Stimulated activated CD4-positive, alpha-beta T cell treated with anti-CD3 and anti-CD28 coated beads, Interleukin-1b, Interleukin-23, amount 100 ng/mL, for 4 hours (primary cell): ENCODE data around the gene SGK1.
"Not testable (repeated sequence)": the region's sequence is repeated elsewhere in the genome, so short reads cannot be mapped to it uniquely, and the experiment has no call there.

Experiments used
- DNase-seq, 2 donors: peaks; one replicate each; pipeline ENCODE4 v3.0.0-alpha.2; 2020; ENCODE audit warnings: low read depth in 2 of 2

Gene SGK1

DNA sequence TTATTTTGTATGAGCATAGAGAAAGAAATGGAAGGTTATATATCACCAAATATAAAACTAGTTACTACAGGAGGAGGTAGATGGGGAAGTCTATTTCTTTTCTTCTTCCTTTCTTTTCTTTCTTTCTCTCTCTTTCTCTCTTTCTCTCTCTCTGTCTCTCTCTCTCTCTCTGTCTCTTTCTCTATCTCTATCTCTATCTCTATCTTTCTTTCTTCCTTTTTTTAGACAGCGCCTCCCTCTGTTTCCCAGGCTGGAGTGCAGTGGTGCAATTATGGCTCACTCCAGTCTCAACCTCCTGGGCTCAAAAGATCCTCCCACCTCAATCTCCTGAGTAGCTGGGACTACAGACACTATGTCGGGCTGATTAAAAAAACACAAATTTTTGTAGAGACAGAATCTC lies 10.2 kb upstream of the SGK1 start:
- DNase-seq, result no peak

DNA sequence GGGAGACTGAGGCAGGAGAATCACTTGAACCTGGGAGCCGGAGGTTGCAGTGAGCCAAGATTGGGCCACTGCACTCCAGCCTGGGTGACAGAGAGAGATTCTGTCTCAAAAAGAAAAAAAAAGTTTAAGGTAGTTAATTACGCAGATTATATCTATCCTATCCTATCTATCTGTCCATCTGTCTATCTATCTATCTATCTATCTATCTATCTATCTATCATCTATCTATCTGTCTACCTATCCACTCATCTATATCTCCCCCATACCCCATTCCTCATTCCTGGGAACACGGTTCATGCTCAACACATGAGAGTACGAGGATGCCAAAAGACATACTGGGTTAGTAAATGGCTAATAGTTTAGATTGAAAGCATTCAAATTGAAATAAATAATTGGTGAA lies 8.3 kb upstream of the SGK1 start:
- not testable (repeated sequence) for DNase-seq

DNA sequence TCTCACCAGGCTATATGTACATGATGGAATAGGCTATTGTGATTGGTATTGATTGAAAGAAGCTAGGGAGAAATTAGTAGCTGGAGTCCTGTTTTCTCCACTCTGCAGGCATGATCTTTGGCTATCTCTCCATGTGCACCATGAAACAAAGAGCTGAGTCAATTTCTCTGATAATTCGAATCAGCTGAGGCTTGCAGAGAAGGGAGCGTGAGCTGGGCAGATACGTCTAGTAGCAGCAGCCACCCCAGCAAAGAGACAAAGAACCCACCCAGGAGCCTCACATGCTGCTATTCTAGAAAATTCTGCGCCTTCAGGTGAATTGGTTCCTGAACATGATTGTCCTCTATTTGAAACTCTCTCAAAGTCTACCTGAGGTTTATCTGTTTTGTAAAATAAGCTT lies 6.9 kb upstream of the SGK1 start:
- no peak for DNase-seq

DNA sequence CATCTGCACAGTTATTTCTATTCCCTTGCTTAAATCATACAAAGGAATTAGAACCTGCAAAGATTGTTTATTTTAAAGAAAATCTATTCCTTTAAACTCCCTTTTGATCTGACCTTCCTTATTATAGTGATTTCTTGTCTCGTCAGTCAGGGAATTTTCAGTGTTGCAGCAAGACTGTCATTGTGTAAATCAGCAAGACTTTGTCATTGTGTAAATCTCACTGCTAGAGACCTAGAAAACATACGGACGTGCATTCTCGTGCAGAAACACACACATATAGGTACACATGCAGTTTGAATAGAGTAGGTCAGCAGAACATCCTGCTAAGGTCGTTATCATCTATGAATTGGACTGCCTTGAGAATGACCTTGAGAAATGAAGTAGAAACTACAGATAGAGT lies 6.2 kb upstream of the SGK1 start:
- no peak for DNase-seq

DNA sequence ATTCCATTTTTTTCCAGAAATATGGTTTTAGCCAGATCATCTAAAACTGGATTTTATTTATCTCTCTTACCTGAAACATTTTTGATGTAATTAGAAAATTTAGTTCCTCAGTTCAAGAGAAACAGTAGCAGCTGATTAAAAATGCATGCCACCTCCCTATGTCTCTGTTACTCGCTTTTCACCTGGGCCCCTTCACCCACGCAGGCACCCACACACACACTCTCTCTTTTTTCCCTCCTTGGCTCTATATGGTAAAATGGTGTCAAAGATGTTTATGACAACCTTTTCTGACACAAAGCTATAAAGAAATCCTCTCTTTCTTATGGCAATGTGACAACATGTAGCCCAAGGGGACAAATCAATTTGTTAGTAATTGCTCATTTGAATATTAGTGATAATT lies 5.8 kb upstream of the SGK1 start:
- DNase-seq, result no peak

DNA sequence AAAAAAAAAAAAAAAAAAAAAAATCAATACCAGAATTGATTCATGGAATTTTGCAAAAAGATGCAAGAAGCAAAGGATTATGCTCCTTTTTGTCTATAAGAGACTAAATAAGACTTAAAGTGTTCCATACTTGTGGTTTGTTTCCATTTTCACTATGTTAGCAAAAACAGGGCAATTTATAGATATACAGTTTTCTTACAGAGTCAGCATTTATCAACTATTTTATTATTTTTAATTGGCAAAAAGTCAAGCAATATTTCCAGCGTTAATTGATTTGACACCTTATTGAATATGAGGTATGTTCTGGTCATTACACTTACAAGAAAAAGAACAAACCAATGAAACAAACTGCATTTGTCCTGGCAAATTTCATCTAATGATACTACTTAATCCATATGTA lies 5.4 kb upstream of the SGK1 start:
- no peak for DNase-seq

DNA sequence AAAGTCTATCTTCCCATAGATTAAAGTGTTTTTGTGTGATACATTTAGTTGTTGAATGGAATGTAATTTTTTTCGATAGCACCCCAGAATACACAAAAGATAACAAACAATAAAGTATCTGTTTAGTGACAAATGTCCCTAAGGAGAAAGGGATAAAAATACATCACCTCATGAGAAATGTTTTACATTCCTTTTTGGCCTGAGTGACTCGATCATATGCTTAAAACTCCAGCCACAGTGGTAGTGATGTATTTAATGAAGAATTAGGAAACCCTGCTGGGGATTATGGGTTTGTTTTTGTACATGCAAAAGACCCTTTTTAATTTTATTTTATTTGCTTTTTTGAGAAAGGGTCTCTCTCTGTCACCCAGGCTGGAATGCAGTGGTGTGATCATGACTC lies 4.3 kb upstream of the SGK1 start:
- DNase-seq, result no peak

DNA sequence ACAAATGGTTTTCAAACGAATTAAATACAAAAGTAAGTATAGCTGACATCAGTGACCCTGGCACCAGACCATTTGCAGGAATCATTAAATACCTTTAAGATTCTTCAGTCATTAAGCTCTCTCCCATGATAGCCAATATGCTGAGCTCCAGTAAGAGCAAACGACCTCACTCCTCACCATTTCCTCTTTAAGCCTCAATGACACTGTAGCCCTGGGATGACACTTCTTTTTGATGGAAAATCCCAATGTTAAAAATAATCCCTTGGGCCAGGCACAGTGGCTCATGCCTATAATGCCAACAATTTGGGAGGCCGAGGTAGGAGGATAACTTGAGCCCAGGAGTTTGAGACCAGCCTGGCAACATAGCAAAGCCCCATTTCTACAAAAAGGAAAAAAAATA lies 3.3 kb upstream of the SGK1 start:
- no peak for DNase-seq

DNA sequence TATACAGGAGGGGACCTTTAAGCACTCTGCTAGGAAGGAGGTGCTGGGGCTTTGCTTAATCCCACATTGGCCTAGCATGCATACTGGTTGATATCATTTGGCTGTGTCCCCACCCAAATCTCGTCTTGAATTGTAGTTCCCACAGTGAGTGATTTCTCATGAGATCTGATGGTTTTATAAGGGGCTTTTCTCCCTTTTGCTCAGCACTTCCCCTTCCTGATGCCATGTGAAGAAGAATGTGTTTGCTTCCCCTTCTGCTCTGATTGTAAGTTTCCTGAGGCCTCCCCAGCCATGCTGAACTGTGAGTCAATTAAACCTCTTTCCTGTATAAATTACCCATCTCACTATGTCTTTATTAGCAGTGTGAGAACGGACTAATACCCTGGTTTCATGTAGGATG lies 1.8 kb upstream of the SGK1 start:
- not testable (repeated sequence) for DNase-seq

DNA sequence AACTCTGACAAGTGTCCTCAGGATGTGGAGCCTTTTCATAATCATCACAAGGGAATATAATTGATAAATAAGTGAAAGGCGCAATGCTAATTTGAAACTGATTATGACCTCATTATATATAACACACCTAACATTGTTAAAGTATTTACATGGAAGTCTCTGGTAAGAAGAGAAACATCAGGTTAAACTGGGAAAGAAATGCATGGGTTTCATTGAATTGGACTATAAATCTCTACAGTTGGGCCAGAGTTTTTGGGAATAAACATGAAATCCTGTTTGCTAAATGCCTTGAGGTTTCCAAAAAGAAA lies 1.0 kb upstream of the SGK1 start:
- DNase-seq, result no peak

DNA sequence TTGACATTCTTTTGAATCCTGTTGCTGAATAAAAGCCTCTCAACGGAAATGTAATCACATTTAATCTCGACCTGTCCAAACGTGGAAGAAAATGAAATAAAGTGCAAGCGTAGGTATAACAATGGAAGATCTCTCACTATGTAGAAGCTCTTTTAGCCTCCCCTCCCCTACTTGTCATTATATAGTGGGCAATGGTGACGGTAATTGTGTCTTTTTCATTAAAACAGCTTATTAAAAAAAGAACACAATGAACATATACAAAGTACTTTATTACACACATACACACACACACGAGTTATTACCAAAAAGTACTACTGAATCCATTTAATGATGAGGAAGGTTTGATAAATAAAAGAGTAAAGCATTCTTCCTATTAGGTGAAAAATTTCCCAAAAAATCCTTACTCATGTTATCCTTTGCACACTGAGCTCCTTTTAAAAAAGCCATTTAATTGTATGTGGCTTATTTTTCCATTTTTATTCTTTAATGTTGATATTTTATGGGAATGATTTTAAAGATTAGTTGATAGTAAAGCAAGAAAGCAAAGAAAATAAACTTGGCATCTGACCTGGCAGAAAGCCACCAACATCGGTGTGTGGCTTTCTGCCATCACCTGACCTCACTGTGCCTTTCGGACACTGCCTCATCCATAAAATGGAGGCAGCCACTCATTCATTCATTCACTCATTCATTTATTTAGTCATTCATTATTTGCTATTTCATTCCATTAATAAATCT lies 493 bp upstream of the SGK1 start:
- no peak for DNase-seq

DNA sequence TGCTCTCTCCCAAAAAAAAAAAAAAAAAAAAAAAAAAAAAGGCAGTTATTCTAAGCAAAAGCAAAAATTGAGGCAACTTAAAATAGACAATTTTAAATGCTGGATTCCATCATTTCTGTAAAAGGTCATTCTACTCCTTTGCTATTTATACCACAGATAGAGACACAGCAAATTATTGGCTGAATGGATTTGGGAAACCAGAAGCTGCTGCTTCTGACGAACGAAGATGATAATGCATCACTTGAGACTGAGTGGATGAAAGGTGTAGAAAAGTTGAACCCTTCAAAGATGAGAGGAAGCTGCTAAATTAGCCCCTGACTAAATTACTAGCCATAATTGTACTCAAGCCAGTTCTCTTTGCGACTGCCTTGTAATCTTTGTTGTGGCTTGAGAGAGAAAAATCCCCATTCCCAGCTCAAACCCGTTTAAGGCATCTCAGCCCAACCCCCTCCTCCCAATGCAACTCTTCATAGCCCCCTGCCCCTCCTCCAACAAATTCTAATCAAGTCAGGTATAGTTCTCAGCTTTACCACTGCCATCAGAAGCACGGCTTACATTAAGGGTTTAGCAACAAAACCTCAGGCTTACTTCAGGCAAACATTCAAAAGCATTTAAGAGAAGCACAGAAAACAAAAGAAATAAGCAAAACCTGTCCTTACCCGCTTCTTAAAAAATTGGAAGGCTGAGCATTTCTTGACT lies 1.0 kb downstream of the SGK1 start:
- no peak for DNase-seq

DNA sequence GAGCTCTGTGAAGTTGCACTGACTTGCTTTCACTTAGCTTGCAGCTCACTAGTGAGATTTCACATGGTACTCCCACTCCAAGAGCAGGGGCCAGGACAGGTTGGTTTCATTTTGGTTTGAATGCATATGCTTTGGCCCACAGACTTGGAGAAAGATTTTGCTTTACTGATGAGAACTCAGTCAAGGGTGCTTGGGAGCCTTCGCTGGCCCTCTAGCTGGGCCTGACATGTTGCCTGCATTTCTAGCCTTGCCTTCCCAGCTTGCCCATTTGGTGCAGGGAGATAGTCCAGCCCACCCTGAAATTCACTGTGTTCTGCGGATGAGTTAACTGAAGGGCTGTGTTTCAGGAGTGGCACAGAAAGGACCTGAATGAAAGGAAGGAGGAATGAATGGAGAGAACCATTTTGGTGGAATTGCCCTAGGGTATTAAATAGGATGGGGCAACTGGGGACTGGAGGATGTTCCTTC lies 1.9 kb downstream of the SGK1 start:
- no peak for DNase-seq

DNA sequence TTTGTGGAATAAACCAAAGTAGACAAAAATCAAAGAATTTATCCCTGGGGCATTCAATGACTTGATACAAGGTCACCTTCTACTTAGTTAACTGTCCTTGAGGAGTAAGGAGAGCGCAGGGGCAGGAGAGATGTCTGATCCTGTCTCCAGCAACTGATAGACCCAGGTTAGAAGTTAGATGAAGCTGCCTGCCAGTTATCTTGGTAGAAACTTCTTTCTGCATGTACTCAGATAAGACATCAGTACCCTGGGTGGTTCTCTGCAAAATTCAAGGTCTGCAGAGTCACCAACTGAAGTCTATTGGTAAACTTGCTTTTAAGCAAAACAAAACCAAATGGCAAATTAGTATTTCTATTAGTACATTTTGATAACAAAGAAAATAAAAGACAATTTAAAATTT lies 2.7 kb downstream of the SGK1 start:
- DNase-seq, result no peak

DNA sequence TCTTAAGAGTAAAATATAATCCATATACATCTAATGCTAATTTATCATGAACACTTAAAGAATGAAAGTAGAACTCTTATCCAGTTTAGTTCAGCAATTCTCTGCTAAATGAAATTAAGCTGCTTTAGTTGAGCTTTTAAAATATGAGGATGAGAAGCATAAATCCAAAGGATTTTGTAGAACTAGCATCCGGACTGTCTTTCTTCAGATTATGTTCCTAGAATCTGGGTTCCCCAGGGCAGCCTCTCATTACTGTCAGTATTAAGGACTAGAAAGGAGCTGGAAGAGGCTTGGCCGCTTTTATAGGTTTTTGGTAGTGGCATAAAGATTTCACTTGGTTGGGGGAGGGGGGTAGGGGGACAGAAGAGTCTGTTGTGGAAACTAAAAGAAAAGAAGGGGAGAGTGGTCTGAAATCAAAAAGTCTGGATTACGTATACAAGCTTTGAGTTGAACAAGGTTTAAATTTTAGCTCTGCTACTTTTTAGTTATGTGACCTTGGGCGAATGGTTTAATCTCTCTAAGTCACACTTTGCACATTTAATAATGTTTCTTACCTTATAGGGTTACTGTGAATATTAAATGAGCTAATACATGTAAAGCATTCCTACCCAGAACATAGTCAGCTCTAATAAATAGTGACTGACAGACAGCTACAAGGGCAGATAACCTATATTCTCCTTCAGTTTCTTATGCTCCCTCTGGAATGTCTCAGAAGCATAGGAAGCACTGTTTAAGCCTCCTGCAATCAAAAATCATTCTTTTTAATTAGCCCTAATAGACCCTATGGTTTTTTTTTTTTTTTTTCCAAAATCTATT lies 3.7 kb downstream of the SGK1 start:
- no peak for DNase-seq

DNA sequence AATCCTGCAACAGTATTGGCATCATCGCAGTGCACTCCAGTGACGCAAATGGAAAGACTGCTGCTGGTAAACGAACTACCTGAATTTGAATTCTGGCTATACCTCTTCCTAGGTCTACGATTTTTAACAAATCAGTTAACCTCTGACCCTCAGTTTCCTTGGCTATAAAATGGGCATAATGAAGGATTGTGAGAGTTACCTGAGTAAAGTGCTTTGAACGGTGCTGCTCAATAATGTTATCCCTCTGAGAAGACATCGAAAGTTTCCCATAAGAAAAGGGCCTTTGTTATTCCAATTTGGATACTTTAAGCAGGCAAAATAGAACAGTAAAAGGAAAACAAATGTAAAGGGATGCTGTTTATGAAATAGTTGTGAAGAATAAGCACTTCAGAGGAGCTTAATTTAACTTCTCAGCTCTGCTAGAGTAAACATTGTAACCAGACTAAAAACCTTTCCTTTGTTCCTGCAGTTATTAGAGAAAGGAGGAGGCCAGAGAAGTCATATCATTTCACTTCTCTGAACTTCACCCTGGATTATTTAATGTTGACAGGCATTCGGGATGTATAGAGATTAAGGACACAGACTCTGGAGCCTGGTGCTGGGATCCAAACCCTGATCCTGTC lies 5.8 kb downstream of the SGK1 start:
- no peak for DNase-seq

DNA sequence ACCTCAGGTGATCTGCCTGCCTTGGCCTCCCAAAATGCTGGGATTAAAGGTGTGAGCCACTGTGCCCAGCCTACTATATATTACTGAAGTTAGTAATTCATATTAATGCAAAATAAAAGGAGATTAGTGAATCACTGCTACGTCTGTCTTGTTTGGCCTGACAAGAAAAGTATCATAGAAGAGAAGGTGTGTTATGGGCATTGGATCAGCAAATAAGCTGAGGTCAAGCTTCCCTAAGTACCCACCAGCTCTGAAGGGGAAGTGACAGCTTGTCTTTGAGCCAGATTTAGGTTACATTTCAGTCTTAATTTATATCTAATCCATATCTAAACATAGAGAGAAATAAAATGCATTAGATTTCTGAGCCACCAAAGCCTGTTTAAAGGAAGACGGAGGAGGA lies 7.1 kb downstream of the SGK1 start:
- no peak for DNase-seq

DNA sequence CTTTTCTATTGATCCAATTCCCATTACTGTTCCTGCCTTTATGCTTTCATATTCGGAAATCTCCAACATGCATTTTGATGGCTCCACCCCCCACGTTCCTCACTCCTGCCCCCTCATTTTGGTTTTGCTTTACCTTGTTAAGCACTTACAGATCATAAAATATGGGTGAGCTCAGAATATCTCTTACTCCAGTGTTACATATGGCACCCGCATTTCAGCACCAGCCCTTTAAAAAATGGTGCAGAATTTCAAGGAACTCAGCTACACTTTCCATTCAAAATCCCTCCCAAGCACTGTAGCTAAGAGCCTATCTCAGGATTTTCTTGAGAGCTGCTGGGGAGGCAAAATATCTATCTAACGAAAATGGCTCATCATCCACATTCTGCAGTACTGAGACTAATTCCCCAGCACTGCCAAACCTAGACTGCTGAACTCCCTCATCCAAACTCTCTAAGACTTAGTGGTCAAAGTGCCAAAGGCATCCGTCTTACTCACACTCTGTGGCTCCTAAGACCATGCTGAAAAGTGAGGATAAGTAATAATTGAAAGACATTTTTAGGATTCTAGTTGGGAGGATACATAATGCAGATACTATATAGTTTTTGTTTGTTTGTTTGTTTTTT lies 7.8 kb downstream of the SGK1 start:
- DNase-seq, result no peak

DNA sequence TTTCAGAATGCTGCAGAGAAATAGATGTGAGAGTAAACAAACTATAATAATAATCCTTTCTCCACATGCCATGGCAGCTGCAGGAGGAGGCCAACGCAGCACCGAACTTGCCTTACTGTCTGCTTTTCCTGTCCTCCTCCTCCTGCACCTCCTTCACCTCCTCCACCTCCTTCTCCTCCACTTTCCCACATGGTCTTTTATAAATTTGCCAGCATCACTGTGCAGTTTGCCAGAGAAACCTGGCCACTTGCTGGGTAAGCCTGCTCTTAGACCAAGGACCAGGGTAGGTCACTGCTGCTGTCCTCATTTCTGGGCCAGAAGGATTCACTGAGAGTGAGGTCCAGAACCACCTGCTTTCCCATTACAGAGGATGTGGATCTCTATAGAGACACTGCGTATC lies 8.7 kb downstream of the SGK1 start:
- DNase-seq, result no peak

DNA sequence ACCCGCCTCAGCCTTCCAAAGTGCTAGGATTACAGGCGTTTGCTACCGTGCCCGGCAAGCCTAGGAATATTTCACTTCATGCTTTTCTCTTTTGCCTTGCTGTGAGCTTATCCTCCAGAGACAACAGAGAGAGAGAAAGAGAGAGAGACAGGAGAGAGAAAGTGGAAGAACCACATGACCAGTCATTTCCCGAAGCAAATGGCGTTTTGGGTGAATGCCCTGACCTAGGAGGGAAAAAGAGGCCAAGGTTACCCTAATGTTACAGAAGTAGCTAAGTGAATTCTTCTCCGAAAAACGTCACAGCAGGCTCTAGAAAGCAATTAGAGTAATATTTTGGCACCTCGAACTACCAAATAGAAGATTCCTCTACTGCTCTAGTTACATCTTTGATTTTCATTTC lies 9.1 kb downstream of the SGK1 start:
- no peak for DNase-seq

DNA sequence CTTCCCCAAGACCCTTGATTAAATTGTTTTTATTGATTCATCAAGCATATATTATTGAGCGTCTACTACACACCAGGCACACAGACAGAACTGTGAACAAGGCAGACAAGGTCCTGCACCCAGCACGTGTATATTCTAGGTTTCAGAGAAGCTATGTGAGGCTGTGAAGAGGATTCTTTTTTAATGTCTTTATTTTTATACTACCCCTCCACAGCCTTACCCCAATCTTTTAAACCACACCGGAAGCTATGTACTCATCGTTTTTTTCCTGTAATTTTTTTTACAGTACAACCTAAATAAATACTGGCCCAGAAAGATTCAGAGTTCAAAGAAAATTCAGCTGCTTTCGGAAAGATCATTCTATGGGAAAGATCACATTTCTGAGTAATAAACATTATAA lies 10.0 kb downstream of the SGK1 start:
- DNase-seq, result no peak

DNA sequence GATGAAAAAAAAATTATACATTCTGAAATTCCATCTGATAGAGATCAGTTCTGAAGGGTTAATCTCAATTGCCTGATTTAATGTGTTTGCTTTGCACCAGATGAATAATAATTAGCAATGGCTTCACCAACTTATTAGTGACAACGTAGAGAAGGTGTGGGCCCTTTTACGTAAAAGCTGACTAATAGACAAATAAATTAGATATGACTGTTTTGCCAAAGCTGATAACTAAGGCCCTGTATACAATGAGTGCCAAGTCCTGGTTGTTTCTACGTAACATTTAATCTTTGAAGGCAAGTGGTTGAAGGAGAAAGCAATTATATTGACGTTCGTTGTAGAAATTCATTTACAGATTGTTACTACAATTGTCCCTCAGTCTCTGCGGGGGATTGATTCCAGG lies 10.8 kb downstream of the SGK1 start:
- DNase-seq, result no peak
